Heart left ventricle (tissue), 13 donors: ENCODE measurements around the gene KCNK6.

Experiments
- CTCF ChIP-seq, 12 donors: fragments of 200-600 bp; sonication (generic) in 4 of 12; IDR thresholded peaks; one replicate each; pipeline versions ENCODE4 v1.5.0 to v1.8.0; 2018 to 2022; ENCODE audit warnings: antibody characterized with exemption in 12 of 12, mild to moderate bottlenecking in 5 of 12
- POLR2A ChIP-seq, 2 donors: fragments of 450-650 bp; IDR thresholded peaks; one replicate each; pipeline ENCODE4 v1.6.1; 2017; ENCODE audit warnings: antibody characterized with exemption in 2 of 2, mild to moderate bottlenecking in 2 of 2, moderate library complexity in 2 of 2
- donor health status: ischemic (EF 13 %, LVEDD 7.1; RV severe dilation, severe dysfunction).
- donor health status: DM: no; HTN: yes; CAD: no.
- donor health status: DM: no; HTN: no; CAD: no.
- donor health status: ischemic (EF 25% LVEDD 6.9; RV normal size, moderate dysfunction).
- donor health status: ischemic (EF 25% LVEDD 5.7; RV mildly dilated, moderate dysfunction).
- donor health status: ischemic (EF 35%, LVEDD 5.7; RV mildly dilated, moderate dysfunction).
- donor health status: nonischemic (EF 11% LVEDD 7.7; RV severe dilation, severe dysfunction).
- donor health status: DM: yes; HTN: yes; CAD: no.
- donor health status: PGD.
- donor health status: ischemic (EF 29% LVEDD 5.4; RV normal size, mild dysfunction).
- donor health status: nonischemic (EF 23%, LVEDD 6.1; RV moderate dilation, normal function).

- TF ChIP-seq CTCF (IDR thresholded peaks at IDR 0.05) (no peak), POLR2A (IDR thresholded peaks at IDR 0.05) (no peak)
Observed at GRCh38 chr19:38359242-38360021, 39.8 kb downstream of the KCNK6 start.
